Pancreas (tissue), 10 donors: ENCODE data around the gene EEF2K. TPM values are rescaled to one million over a fixed set of nuclear protein-coding genes. Genes with fewer than 3 reads are reported as not detected.
A peak's percentile ranks its signal among the peaks of the same experiment; 100 is the strongest.

ENCODE experiments used
- ATAC-seq, 4 donors: fragments of 200-7000 bp; cut with Tn5 transposase; one replicate each; pipeline versions ENCODE4 v1.8.0 to v1.9.1; 2020; ENCODE audit warnings: mild to moderate bottlenecking in 4 of 4, moderate library complexity in 4 of 4
- DNase-seq, 6 donors: peaks; one replicate each; pipeline ENCODE4 v3.0.0-alpha.2; 2020
- FAIRE-seq: peaks from 2 replicates; lab custom pipeline; 2012; peaks lifted over from hg19 to GRCh38; lab: Jason Lieb, UNC
- H3K27ac ChIP-seq, 4 donors: fragments of 200-600 bp; sonication (generic); 1 replicate in 3 of 4; 2 replicates in 1 of 4; pipeline versions ENCODE4 v1.5.0 to v1.8.0; 2020
- H3K27me3 ChIP-seq, 4 donors: fragments of 200-600 bp; one replicate each; pipeline ENCODE4 v1.8.0; 2021
- H3K36me3 ChIP-seq, 3 donors: fragments of 200-600 bp; sonication (generic) in 1 of 3; one replicate each; pipeline versions ENCODE4 v1.5.0 to v1.8.0; 2020 to 2021
- H3K4me1 ChIP-seq, 3 donors: fragments of 200-600 bp; one replicate each; pipeline ENCODE4 v1.8.0; 2021
- H3K4me3 ChIP-seq, 4 donors: fragments of 200-600 bp; sonication (generic) in 2 of 4; one replicate each; pipeline versions ENCODE4 v1.5.0 to v1.8.0; 2020 to 2021
- H3K9me3 ChIP-seq, 4 donors: fragments of 200-600 bp; one replicate each; pipeline ENCODE4 v1.8.0; 2021
- WGBS, 2 donors: extraction: QIAGEN DNeasy Blood & Tissue Kit; methylation state at CpG; one replicate each; pipeline ENCODE4 v1.1.7; 2013; 5-methylcytosine and 5-hydroxymethylcytosine counted together
- intact Hi-C, 3 donors: fragments of 100-400 bp; cut with DNase I; formaldehyde crosslinking; loops; one replicate each; pipeline versions ENCODE4 v1.11.1 to v1.14.2; 2022
- polyA plus RNA-seq, 2 donors: library from polyadenylated mRNA; stranded (reverse); fragments of 200-250 nt; gene quantifications; one replicate each; pipeline ENCODE4 v1.2.3, GENCODE V29; 2013
- total RNA-seq, 6 donors: library from RNA; stranded (reverse); fragmentation: NEBNext Ultra II Directional in 4 of 6; extraction: Animal tissue kit (Norgen Biotek cat#: 25700) in 4 of 6; gene quantifications; one replicate each; pipeline versions ENCODE4 v1.2.1 to v1.2.4, GENCODE V29; 2021 to 2023
- TF ChIP-seq, protein P1 (sequence below), 4 donors: fragments of 200-600 bp; sonication (generic) in 3 of 4; IDR thresholded peaks; one replicate each; pipeline versions ENCODE4 v1.5.0 to v1.8.0; 2021; ENCODE audit warnings: antibody characterized with exemption in 4 of 4
- donor health status: healthy with polysubstance abuse.
- donor health status: DM: no; HTN: no; CAD: no; lungs with moderate emphysema.
- donor health status: DM: no; HTN: no; CAD: no.
- donor health status: control.
- donor health status: control.
- donor health status: Bipolar disorder and iron deficiency.
- donor health status: DM: yes; HTN: yes; CAD: no.
- donor health status: DM: no; HTN: no; CAD: no.
- donor health status: DM: no; HTN: no; CAD: no.
- donor health status: DM: yes; HTN: yes; CAD: no.

The EEF2K gene
- total and polyA plus RNA-seq, 8 donors: 6.1 to 21.1 (median 16.5) TPM

DNA sequence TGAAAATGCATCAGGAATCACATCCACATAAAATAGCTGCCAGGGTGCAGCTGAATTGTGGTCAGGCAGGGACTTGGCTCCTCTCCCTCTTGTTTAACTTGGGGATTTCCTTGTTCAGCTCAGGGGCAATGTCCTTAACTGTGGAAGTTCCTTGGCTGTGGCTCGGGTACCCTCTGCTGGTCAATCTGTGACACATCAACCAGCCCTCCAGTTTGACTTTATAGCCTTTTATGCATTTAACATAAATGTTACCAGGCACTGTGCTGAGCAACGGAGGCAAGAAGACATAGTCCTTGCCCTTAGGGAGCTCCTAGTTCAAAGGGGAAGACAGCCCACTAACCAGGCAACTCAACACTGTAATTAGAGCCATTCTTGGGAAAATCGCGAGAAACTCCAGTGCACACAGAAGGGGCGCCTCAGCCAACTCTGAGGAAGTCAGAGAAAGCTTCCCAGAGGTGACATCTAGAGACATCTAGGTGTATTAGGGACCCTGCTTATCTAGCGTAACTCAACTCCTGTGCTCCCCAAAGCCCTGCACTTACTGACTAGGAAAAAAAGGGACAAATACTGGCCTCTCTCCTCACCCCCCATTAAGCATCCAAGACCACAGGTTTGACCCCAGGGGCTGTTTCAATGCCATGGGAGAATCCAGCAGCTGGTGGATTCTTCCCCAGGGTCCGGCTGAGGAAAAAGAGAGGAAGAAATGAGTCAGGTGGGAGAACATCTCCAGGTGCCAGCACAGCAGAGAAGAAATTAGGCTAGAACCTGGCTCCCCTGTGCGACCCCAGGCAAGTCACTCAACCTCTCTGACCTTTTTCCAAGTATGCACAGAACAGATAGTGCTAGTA is 17.3 kb upstream of the EEF2K start:
- Histone ChIP-seq H3K27ac (peak overlapping the region; percentile 49 to 90 (median 86)), H3K9me3 (no peaks in the 10 kb centered on the region), H3K4me3 (no peak overlapping the region), H3K4me1 (peaks cover 0 to 24% (median 12%) of the 10 kb centered on the region in 3 donors), H3K36me3 (no peaks in the 10 kb centered on the region), H3K27me3 (no peaks in the 10 kb centered on the region)
- peak in 3 of 4 donors; percentile 24 to 30 (median 28) for ATAC-seq
- peak; percentile 29 for FAIRE-seq
- TF ChIP-seq, protein P1, sequence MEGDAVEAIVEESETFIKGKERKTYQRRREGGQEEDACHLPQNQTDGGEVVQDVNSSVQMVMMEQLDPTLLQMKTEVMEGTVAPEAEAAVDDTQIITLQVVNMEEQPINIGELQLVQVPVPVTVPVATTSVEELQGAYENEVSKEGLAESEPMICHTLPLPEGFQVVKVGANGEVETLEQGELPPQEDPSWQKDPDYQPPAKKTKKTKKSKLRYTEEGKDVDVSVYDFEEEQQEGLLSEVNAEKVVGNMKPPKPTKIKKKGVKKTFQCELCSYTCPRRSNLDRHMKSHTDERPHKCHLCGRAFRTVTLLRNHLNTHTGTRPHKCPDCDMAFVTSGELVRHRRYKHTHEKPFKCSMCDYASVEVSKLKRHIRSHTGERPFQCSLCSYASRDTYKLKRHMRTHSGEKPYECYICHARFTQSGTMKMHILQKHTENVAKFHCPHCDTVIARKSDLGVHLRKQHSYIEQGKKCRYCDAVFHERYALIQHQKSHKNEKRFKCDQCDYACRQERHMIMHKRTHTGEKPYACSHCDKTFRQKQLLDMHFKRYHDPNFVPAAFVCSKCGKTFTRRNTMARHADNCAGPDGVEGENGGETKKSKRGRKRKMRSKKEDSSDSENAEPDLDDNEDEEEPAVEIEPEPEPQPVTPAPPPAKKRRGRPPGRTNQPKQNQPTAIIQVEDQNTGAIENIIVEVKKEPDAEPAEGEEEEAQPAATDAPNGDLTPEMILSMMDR (IDR thresholded peaks at IDR 0.05): peak; percentile 56 to 77 (median 69)
- peak in 5 of 6 donors; percentile 67 to 82 (median 78) for DNase-seq
- intact Hi-C loops: loop anchor here in 2 of 3 donors (5.0 kb wide), 1 partner anchor 187 kb away; the partner anchor contains the start of gene PDZD9 (in 2 of the 2)
- WGBS, 2 donors: 24 to 28% methylated on average over 8 of the region's 8 CpGs

DNA sequence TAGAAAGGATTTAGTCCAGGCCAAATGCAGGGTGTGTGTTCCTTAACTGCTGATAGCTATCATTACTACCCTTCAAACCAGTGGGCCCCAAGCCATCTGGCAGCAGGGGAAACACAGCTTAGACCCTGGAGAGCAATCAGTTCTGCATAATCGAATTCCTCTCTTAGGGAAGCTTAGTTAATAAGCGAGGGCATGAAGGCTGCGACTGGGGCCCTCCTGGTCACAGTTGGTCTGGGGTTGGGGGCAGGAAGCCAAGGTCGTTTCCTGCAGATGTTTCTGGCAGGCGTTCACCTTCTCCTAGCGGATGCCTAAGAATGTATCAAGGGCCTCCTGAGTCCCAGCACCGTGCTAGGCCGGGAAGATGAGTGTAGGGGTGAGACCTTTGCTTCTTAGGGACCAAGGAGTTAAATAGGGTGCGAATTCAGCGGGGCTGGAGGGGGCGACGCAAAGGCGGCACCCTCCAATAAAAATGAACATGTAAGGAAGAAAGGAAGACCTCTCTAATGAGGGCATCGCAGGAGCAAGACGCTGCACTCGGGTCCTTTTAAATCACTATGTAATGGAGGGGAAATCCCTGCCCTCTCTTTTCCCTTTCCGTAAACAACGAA is 16.5 kb upstream of the EEF2K start:
- Histone ChIP-seq H3K4me1 (peaks cover 0 to 24% (median 12%) of the 10 kb centered on the region in 3 donors), H3K27ac (peak overlapping the region; percentile 49 to 90 (median 86)), H3K36me3 (no peaks in the 10 kb centered on the region), H3K4me3 (peak overlapping the region; percentile 46 to 70 (median 62)), H3K27me3 (no peaks in the 10 kb centered on the region), H3K9me3 (no peaks in the 10 kb centered on the region)
- WGBS, 2 donors: 2% methylated on average over 16 to 18 of the region's 18 CpGs
- no peak for ATAC-seq
- peak; percentile 41 to 79 (median 64) for DNase-seq
- intact Hi-C loops: loop anchor here in 2 of 3 donors (5.0 kb wide), 1 partner anchor 187 kb away; the partner anchor contains the start of gene PDZD9 (in 2 of the 2)
- TF ChIP-seq, protein P1 (IDR thresholded peaks at IDR 0.05): no peak
- FAIRE-seq: no peak

DNA sequence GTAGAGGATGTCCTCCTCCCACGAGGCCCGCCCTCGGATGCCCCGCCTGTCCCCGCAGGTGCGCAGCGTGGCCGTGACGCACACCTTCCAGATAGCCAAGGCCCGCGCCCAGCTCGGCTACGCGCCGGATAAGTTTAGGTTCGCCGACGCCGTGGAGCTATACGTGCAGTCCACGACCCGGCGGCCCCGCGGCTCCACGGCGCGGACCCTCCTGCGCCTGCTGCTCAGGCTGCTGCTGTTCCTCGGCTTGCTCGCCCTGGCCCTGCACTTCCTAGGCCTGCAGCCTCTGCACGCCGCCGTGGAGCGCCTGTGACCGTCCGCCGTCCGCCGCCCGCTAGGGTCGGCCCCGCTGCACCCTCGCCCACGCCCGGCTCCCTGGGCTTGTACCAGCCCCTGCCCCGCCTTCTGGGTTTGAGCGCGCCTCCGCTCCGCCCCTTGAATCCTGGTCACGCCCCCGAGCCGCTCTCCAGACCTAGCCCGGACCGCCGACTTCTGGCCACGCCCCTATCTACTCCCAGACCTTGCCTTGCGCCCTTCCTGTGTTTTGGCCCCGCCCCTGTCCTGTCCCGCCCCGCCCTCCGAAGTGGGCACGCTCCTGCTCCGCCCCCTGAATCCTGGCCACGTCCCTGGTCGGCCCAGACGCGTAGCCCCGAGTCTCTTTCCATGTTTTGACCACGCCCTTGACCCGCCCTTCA is 15.8 kb upstream of the EEF2K start:
- Histone ChIP-seq H3K27me3 (no peaks in the 10 kb centered on the region), H3K36me3 (no peaks in the 10 kb centered on the region), H3K27ac (peak overlapping the region; percentile 49 to 90 (median 86)), H3K4me3 (peak overlapping the region; percentile 46 to 70 (median 62)), H3K9me3 (no peaks in the 10 kb centered on the region), H3K4me1 (peaks cover 0 to 24% (median 12%) of the 10 kb centered on the region in 3 donors)
- 0 to 1% methylated on average over 68 to 72 of the region's 72 CpGs for WGBS, 2 donors
- intact Hi-C loops: no loop called here
- FAIRE-seq (no peak), DNase-seq (peak in 5 of 6 donors; percentile 79 to 100 (median 99)), ATAC-seq (peak; percentile 67 to 78 (median 70))
- TF ChIP-seq, protein P1 (IDR thresholded peaks at IDR 0.05): no peak

DNA sequence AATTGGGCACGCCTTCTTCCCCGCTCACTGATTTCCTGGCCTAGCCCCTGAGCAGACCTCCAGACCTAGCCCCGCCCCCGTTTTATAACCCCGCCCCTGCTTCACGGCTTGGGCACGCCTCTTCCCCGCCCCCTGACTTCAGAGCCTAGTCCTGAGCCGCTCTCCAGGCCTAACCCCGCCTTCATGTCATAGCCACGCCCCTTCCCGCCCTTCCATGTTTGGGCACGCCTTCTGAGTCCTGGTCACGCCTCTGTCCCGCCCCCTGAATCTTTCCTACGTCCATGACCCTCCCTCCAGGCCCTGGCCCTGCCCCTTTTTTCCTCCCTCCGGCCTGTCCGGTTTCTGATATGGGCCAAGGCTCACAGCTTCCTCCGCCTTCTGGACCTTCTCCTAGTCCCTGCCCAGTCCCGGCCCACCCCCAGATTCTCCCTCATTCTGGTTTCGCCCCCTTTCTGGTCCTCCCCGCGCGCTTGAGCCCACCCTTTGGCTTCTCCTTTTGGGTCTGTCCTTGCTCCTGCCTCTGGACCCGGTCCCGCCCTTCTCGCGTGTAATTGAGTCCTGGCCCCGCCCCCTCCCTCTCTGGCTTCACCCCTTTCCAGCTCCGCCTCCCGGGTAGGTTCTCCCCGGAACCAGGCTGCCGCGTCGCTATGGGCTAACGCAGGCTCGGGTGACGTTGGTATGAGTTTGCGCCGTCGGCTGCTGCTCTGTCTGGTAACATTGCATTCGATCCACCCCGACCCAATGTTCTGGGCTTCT is 15.1 kb upstream of the EEF2K start:
- peak; percentile 98 to 100 (median 100) for DNase-seq
- no peaks in the 10 kb centered on the region for H3K9me3 ChIP-seq
- no peaks in the 10 kb centered on the region for H3K27me3 ChIP-seq
- TF ChIP-seq, protein P1 (IDR thresholded peaks at IDR 0.05): no peak
- H3K4me1 ChIP-seq: peaks cover 0 to 27% (median 12%) of the 10 kb centered on the region in 3 donors
- H3K36me3 ChIP-seq: no peaks in the 10 kb centered on the region
- peak overlapping the region; percentile 72 to 90 (median 87) for H3K27ac ChIP-seq
- H3K4me3 ChIP-seq: peak overlapping the region; percentile 2 to 43 (median 25)
- intact Hi-C loops: no loop called here
- 0% methylated on average over 38 to 43 of the region's 43 CpGs for WGBS, 2 donors
- ATAC-seq: peak; percentile 72 to 81 (median 76)
- FAIRE-seq: peak; percentile 34
